ENCODE measurements around the gene ARAF. TPM values are rescaled to one million over a fixed set of nuclear protein-coding genes. Genes with fewer than 3 reads are reported as not detected.

The ARAF gene
- polyA plus RNA-seq, 3 donors from 2014 or later: 53.5 to 122 (median 68.5) TPM

Other genes starting within 250 kb of the ARAF start
- not detected for gene ZNF157, start 190.6 kb upstream of the ARAF start, polyA plus RNA-seq
- 1 to 10 TPM in 2 of 3 donors, under 1 TPM in 1; 0.08 to 5.4 (median 2.5) TPM for gene ZNF41, start 78.0 kb upstream of the ARAF start, polyA plus RNA-seq
- gene TIMP1, start 21.2 kb downstream of the ARAF start, polyA plus RNA-seq: 100 to 1,000 TPM; 153 to 275 (median 237) TPM
- under 1 TPM in 1 of 3 donors, not detected in 2; 0.11 TPM for gene SYN1, start 58.7 kb downstream of the ARAF start, polyA plus RNA-seq
- gene CFP, start 68.7 kb downstream of the ARAF start, polyA plus RNA-seq: 10 to 100 TPM in 2 of 3 donors, 1 to 10 TPM in 1; 1.3 to 22.0 (median 13.3) TPM
- gene ELK1, start 89.4 kb downstream of the ARAF start, polyA plus RNA-seq: 1 to 10 TPM; 8.4 to 9.4 (median 9.1) TPM
- 100 to 1,000 TPM; 179 to 256 (median 190) TPM for gene UXT, start 98.0 kb downstream of the ARAF start, polyA plus RNA-seq

Data from immature natural killer cell (primary cell).